HG02970 (cell line): Measurements from ENCODE around the gene USP17L24.
"Not testable (repeated sequence)": the region's sequence is repeated elsewhere in the genome, so short reads cannot be mapped to it uniquely, and the experiment has no call there.

ENCODE experiments used
- ATAC-seq: cut with Tn5 transposase; IDR thresholded peaks from one replicate; pipeline ENCODE4 v1.9.1; 2021; ENCODE audit warnings: mild to moderate bottlenecking, moderate library complexity, moderate number of reproducible peaks; ENCODE audit not compliant: unreplicated experiment, low FRiP score

The USP17L24 gene, protein sequence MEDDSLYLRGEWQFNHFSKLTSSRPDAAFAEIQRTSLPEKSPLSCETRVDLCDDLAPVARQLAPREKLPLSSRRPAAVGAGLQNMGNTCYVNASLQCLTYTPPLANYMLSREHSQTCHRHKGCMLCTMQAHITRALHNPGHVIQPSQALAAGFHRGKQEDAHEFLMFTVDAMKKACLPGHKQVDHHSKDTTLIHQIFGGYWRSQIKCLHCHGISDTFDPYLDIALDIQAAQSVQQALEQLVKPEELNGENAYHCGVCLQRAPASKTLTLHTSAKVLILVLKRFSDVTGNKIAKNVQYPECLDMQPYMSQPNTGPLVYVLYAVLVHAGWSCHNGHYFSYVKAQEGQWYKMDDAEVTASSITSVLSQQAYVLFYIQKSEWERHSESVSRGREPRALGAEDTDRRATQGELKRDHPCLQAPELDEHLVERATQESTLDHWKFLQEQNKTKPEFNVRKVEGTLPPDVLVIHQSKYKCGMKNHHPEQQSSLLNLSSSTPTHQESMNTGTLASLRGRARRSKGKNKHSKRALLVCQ

DNA sequence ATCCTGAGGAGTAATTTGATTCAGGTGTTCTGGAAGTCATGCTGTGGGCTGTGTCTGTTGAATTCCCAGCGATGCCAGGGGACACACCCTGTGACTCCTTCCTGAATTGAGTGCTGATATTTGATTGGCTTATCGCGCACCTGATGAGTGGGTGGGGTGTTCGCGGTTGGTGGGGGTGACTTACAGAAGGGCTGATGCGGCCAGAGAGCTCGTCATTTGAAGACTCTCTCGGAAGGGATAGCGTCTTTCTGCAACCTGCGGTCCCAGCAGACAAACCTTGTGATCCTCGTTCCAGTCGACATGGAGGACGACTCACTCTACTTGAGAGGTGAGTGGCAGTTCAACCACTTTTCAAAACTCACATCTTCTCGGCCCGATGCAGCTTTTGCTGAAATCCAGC, at the start of gene USP17L24:
TSS of gene USP17L24 (plus strand) at position 301 of the 400 bp plus-strand sequence. CDS start at position 301, 0 bp downstream.
- not testable (repeated sequence) for ATAC-seq

DNA sequence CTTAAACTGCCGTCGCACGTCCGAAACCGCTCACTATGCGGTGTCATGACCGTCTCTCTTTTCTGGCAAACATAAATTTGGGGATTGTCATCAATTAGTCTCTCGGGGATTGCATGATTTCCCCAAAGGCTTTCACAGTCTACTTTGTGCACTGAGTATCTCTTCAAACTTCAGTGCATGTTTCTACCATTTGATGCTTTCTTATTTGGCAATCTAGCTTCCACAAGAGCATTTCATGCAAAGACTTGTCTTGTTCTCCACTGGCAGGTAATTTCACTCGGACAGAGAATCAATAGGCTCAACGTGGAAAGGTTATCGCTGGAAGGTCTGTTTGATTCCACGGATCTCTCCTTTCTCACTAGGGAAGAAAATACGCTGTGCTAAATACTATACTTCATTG, 774 bp upstream of the USP17L24 start:
- not testable (repeated sequence) for ATAC-seq

DNA sequence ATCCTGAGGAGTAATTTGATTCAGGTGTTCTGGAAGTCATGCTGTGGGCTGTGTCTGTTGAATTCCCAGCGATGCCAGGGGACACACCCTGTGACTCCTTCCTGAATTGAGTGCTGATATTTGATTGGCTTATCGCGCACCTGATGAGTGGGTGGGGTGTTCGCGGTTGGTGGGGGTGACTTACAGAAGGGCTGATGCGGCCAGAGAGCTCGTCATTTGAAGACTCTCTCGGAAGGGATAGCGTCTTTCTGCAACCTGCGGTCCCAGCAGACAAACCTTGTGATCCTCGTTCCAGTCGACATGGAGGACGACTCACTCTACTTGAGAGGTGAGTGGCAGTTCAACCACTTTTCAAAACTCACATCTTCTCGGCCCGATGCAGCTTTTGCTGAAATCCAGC, 4.6 kb downstream of the USP17L24 start, which contains the start of gene USP17L25:
TSS of gene USP17L25 (plus strand) at position 301 of the 400 bp plus-strand sequence. CDS start at position 301, 0 bp downstream.
- not testable (repeated sequence) for ATAC-seq

DNA sequence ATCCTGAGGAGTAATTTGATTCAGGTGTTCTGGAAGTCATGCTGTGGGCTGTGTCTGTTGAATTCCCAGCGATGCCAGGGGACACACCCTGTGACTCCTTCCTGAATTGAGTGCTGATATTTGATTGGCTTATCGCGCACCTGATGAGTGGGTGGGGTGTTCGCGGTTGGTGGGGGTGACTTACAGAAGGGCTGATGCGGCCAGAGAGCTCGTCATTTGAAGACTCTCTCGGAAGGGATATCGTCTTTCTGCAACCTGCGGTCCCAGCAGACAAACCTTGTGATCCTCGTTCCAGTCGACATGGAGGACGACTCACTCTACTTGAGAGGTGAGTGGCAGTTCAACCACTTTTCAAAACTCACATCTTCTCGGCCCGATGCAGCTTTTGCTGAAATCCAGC, 9.4 kb downstream of the USP17L24 start, which contains the start of gene USP17L26:
TSS of gene USP17L26 (plus strand) at position 301 of the 400 bp plus-strand sequence. CDS start at position 301, 0 bp downstream.
- ATAC-seq = not testable (repeated sequence)

DNA sequence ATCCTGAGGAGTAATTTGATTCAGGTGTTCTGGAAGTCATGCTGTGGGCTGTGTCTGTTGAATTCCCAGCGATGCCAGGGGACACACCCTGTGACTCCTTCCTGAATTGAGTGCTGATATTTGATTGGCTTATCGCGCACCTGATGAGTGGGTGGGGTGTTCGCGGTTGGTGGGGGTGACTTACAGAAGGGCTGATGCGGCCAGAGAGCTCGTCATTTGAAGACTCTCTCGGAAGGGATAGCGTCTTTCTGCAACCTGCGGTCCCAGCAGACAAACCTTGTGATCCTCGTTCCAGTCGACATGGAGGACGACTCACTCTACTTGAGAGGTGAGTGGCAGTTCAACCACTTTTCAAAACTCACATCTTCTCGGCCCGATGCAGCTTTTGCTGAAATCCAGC, 14.1 kb downstream of the USP17L24 start, which contains the start of gene USP17L5:
TSS of gene USP17L5 (plus strand) at position 301 of the 400 bp plus-strand sequence. CDS start at position 301, 0 bp downstream.
- ATAC-seq = not testable (repeated sequence)

DNA sequence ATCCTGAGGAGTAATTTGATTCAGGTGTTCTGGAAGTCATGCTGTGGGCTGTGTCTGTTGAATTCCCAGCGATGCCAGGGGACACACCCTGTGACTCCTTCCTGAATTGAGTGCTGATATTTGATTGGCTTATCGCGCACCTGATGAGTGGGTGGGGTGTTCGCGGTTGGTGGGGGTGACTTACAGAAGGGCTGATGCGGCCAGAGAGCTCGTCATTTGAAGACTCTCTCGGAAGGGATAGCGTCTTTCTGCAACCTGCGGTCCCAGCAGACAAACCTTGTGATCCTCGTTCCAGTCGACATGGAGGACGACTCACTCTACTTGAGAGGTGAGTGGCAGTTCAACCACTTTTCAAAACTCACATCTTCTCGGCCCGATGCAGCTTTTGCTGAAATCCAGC, 18.9 kb downstream of the USP17L24 start, which contains the start of gene USP17L27:
TSS of gene USP17L27 (plus strand) at position 301 of the 400 bp plus-strand sequence. CDS start at position 301, 0 bp downstream.
- ATAC-seq = not testable (repeated sequence)

DNA sequence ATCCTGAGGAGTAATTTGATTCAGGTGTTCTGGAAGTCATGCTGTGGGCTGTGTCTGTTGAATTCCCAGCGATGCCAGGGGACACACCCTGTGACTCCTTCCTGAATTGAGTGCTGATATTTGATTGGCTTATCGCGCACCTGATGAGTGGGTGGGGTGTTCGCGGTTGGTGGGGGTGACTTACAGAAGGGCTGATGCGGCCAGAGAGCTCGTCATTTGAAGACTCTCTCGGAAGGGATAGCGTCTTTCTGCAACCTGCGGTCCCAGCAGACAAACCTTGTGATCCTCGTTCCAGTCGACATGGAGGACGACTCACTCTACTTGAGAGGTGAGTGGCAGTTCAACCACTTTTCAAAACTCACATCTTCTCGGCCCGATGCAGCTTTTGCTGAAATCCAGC, 23.6 kb downstream of the USP17L24 start, which contains the start of gene USP17L28:
TSS of gene USP17L28 (plus strand) at position 301 of the 400 bp plus-strand sequence. CDS start at position 301, 0 bp downstream.
- not testable (repeated sequence) for ATAC-seq

DNA sequence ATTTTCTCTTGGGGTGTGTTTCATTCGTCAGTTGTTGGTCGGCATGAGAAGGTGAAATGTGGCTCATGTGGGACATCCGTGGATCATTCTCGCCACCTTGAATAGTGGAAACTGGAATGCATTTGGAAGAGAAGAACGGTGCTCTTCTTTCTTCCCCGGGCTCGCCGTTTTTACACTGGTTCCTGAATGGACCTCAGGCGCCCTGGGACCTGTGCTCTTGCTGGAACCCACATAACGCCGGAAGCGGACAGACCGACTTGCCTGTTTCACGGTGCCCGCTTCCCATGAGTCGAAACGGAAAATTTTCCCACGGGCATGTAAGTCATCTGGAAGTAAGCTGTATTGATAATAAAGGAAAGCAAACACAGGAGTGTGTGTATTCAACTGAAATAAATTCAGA, 25.9 kb downstream of the USP17L24 start:
- not testable (repeated sequence) for ATAC-seq

DNA sequence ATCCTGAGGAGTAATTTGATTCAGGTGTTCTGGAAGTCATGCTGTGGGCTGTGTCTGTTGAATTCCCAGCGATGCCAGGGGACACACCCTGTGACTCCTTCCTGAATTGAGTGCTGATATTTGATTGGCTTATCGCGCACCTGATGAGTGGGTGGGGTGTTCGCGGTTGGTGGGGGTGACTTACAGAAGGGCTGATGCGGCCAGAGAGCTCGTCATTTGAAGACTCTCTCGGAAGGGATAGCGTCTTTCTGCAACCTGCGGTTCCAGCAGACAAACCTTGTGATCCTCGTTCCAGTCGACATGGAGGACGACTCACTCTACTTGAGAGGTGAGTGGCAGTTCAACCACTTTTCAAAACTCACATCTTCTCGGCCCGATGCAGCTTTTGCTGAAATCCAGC, 28.4 kb downstream of the USP17L24 start, which contains the start of gene USP17L29:
TSS of gene USP17L29 (plus strand) at position 301 of the 400 bp plus-strand sequence. CDS start at position 301, 0 bp downstream.
- ATAC-seq = not testable (repeated sequence)

DNA sequence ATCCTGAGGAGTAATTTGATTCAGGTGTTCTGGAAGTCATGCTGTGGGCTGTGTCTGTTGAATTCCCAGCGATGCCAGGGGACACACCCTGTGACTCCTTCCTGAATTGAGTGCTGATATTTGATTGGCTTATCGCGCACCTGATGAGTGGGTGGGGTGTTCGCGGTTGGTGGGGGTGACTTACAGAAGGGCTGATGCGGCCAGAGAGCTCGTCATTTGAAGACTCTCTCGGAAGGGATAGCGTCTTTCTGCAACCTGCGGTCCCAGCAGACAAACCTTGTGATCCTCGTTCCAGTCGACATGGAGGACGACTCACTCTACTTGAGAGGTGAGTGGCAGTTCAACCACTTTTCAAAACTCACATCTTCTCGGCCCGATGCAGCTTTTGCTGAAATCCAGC, 37.9 kb downstream of the USP17L24 start, which contains the start of gene USP17L30:
TSS of gene USP17L30 (plus strand) at position 301 of the 400 bp plus-strand sequence. CDS start at position 301, 0 bp downstream.
- not testable (repeated sequence) for ATAC-seq
